HepG2 (cell line): ENCODE data around the gene FBXO7. TPM values are rescaled to one million over a fixed set of nuclear protein-coding genes. Genes with fewer than 3 reads are reported as not detected.

Experiments
- ATF3 ChIP-seq: sonication (generic); formaldehyde crosslinking; IDR thresholded peaks from 2 replicates; pipeline ENCODE4 v1.4.0; 2020; ENCODE audit warnings: missing genetic modification reagents
- DR1 ChIP-seq: sonication (generic); formaldehyde crosslinking; IDR thresholded peaks from 2 replicates; pipeline ENCODE4 v1.8.0; 2021; ENCODE audit warnings: mild to moderate bottlenecking, missing genetic modification reagents, inconsistent platforms
- EED ChIP-seq: sonication (generic); formaldehyde crosslinking; IDR thresholded peaks from 2 replicates; pipeline ENCODE4 v1.5.0; 2020; ENCODE audit warnings: mild to moderate bottlenecking, missing genetic modification reagents
- KDM5B ChIP-seq: sonication (generic); formaldehyde crosslinking; IDR thresholded peaks from 2 replicates; pipeline ENCODE4 v1.4.0; 2020; ENCODE audit warnings: missing genetic modification reagents, mild to moderate bottlenecking, borderline replicate concordance
- MXD1 ChIP-seq: sonication (generic); formaldehyde crosslinking; IDR thresholded peaks from 2 replicates; pipeline ENCODE4 v1.4.0; 2020; ENCODE audit warnings: mild to moderate bottlenecking, missing genetic modification reagents
- PATZ1 ChIP-seq: sonication (generic); formaldehyde crosslinking; IDR thresholded peaks from 2 replicates; pipeline ENCODE4 v1.4.0; 2020; ENCODE audit warnings: missing genetic modification reagents
- PHF5A ChIP-seq: IDR thresholded peaks from one replicate; pipeline ENCODE4 v1.6.1; 2018; ENCODE audit warnings: low read depth, missing genetic modification reagents; ENCODE audit not compliant: unreplicated experiment
- RELA ChIP-seq: sonication (generic); formaldehyde crosslinking; IDR thresholded peaks from 2 replicates; pipeline ENCODE4 v1.4.0; 2020; ENCODE audit warnings: missing genetic modification reagents
- SKI ChIP-seq: fragments of 450-650 bp; IDR thresholded peaks from one replicate; pipeline ENCODE4 v1.6.1; 2018; ENCODE audit warnings: mild to moderate bottlenecking; ENCODE audit not compliant: partially characterized antibody
- ZBTB2 ChIP-seq: sonication (generic); formaldehyde crosslinking; IDR thresholded peaks from 2 replicates; pipeline ENCODE4 v1.8.0; 2022; ENCODE audit warnings: low read depth, missing genetic modification reagents
- ZBTB34 ChIP-seq: sonication (generic); formaldehyde crosslinking; IDR thresholded peaks from 2 replicates; pipeline ENCODE4 v1.8.0; 2022; ENCODE audit warnings: mild to moderate bottlenecking, missing genetic modification reagents
- ZNF225 ChIP-seq: sonication (generic); formaldehyde crosslinking; IDR thresholded peaks from 2 replicates; pipeline ENCODE4 v1.4.0; 2020; ENCODE audit warnings: mild to moderate bottlenecking, missing genetic modification reagents
- ZNF451 ChIP-seq: sonication (generic); formaldehyde crosslinking; IDR thresholded peaks from 2 replicates; pipeline ENCODE4 v1.5.0; 2020; ENCODE audit warnings: mild to moderate bottlenecking, missing genetic modification reagents
- ZNF580 ChIP-seq: IDR thresholded peaks from 2 replicates; pipeline ENCODE4 v1.6.1; 2016; ENCODE audit warnings: low read depth, borderline replicate concordance
- ZNF839 ChIP-seq: sonication (generic); formaldehyde crosslinking; IDR thresholded peaks from 2 replicates; pipeline ENCODE4 v1.4.0; 2020; ENCODE audit warnings: missing genetic modification reagents, mild to moderate bottlenecking, borderline replicate concordance
- ZNF878 ChIP-seq: sonication (generic); formaldehyde crosslinking; IDR thresholded peaks from 2 replicates; pipeline ENCODE4 v1.8.1; 2023; ENCODE audit warnings: mild to moderate bottlenecking, missing genetic modification reagents, moderate library complexity
- ZNF879 ChIP-seq: sonication (generic); formaldehyde crosslinking; IDR thresholded peaks from 2 replicates; pipeline ENCODE4 v1.8.1; 2023; ENCODE audit warnings: missing genetic modification reagents
- polyA plus RNA-seq, 8 experiments: library from polyadenylated mRNA; depleted of rRNA in 3 of 8; stranded (reverse) in 7 of 8; unstranded in 1 of 8; fragments of >200 nt; fragmentation: Illumina TruSeq in 4 of 8; extraction: Trizol in 4 of 8; gene quantifications; 2 replicates each; pipeline versions ENCODE4 v1.2.1 to v1.2.3, GENCODE V29; 2011 to 2016; ENCODE audit warnings: low read depth in 4 of 8, missing spikeins in 1 of 8, mixed read lengths in 1 of 8; ENCODE audit not compliant: insufficient read depth in 1 of 8
- total RNA-seq, 5 experiments: library from RNA; depleted of rRNA; stranded (reverse); fragments of >200 nt; fragmentation: Illumina TruSeq; extraction: Trizol; gene quantifications; 2 replicates each; pipeline ENCODE4 v1.2.3, GENCODE V29; 2016; ENCODE audit warnings: low read depth in 1 of 5

Gene FBXO7
- total and polyA plus RNA-seq, 2 of the 13 experiments (the other 11 are each of a cell fraction or from before 2014, with no cell fraction given) = 105 to 172 TPM

GRCh38 chr22:32531931-32532819 is 57.6 kb downstream of the FBXO7 start (continued):
- TF ChIP-seq RELA (CRISPR knock-in tag) = 0 out of 2 replicates have a peak, but pooled peaks have one; percentile 48
- TF ChIP-seq MXD1 = peak; percentile 48
- TF ChIP-seq ZNF225 (CRISPR knock-in tag) = peak; percentile 60; the same call in 1 of the 2 replicates
- no peak for TF ChIP-seq ATF3 (CRISPR knock-in tag)
- TF ChIP-seq ZBTB34 (CRISPR knock-in tag) = peak; percentile 75; the same call in 1 of the 2 replicates
- 0 out of 2 replicates have a peak, but pooled peaks have one; percentile 35 for TF ChIP-seq EED (CRISPR knock-in tag)
- no peak for TF ChIP-seq ZNF879
- TF ChIP-seq KDM5B (CRISPR knock-in tag) = peak; percentile 76; the same call in 1 of the 2 replicates
- TF ChIP-seq SKI = no peak
- peak; percentile 22; the same call in 1 of the 2 replicates for TF ChIP-seq ZNF580 (CRISPR knock-in tag)
- TF ChIP-seq ZNF839 (CRISPR knock-in tag) = peak; percentile 89; the same call in 1 of the 2 replicates
- TF ChIP-seq ZNF878 = peak; percentile 61; the same call in 1 of the 2 replicates
- 0 out of 2 replicates have a peak, but pooled peaks have one; percentile 10 for TF ChIP-seq DR1
- peak; percentile 93 for TF ChIP-seq PATZ1 (CRISPR knock-in tag)
- no peak for TF ChIP-seq PHF5A (CRISPR knock-in tag)
- no peak; the same call in 1 of the 2 replicates for TF ChIP-seq ZNF451
- TF ChIP-seq ZBTB2 (CRISPR knock-in tag) = no peak
